Mononuclear cell (primary cell): ENCODE measurements around the gene RPSA. TPM values are rescaled to one million over a fixed set of nuclear protein-coding genes. Genes with fewer than 3 reads are reported as not detected.
"Not testable (repeated sequence)": the region's sequence is repeated elsewhere in the genome, so short reads cannot be mapped to it uniquely, and the experiment has no call there.

Experiments used
- H3K27me3 ChIP-seq: 2 replicates; pipeline ENCODE4 v1.6.0; 2011; ENCODE audit warnings: low read length, control low read depth; ENCODE audit not compliant: insufficient read depth
- H3K4me1 ChIP-seq: 2 replicates; pipeline ENCODE4 v1.5.1; 2011; ENCODE audit warnings: mild to moderate bottlenecking, low read length, control low read depth; ENCODE audit not compliant: insufficient read depth
- H3K4me3 ChIP-seq: 2 replicates; pipeline ENCODE4 v1.5.1; 2011; ENCODE audit warnings: mild to moderate bottlenecking, low read length, moderate library complexity
- H3K9me3 ChIP-seq: 2 replicates; pipeline ENCODE4 v1.5.1; 2011; ENCODE audit warnings: low read depth, mild to moderate bottlenecking, control low read depth, low read length
- total RNA-seq: library from RNA; depleted of rRNA; stranded (reverse); fragments of >200 nt; gene quantifications from one replicate; pipeline ENCODE4 v1.2.3, GENCODE V29; 2012

Gene RPSA
- 2,107 TPM for total RNA-seq

- no peaks in the 10 kb centered on the region for H3K9me3 ChIP-seq
- peaks cover 35% of the 10 kb centered on the region for H3K4me1 ChIP-seq
- H3K4me3 ChIP-seq = peak within 1 kb of the TSS; percentile 79
- H3K27me3 ChIP-seq = no peaks in the 10 kb centered on the region
These were observed at the start of gene RPSA for GRCh38 chr3:39406368-39407258. TSS of gene RPSA (plus strand) at chr3:39406720. CDS start at chr3:39407654, 934 bp downstream.

DNA sequence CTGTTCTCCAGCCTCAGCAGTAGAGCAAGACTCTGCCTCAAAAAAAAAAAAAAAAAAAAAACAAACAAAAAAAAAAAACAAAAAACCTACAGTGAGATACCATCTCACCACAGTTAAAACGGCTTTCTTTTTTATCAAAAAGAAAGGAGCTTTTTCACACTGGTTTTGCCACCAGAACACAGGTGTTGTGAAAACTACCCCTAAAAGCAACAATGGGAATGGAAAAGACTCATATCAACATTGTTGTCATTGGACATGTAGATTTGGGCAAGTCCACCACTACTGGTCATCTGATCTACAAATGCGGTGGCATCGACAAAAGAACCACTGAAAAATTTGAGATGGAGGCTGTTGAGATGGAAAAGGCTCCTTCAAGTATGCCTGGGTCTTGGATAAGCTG lies 48.2 kb upstream of the RPSA start:
- Histone ChIP-seq H3K4me1 (peaks cover 32% of the 10 kb centered on the region), H3K4me3 (no peak overlapping the region), H3K27me3 (no peaks in the 10 kb centered on the region), H3K9me3 (no peaks in the 10 kb centered on the region)

DNA sequence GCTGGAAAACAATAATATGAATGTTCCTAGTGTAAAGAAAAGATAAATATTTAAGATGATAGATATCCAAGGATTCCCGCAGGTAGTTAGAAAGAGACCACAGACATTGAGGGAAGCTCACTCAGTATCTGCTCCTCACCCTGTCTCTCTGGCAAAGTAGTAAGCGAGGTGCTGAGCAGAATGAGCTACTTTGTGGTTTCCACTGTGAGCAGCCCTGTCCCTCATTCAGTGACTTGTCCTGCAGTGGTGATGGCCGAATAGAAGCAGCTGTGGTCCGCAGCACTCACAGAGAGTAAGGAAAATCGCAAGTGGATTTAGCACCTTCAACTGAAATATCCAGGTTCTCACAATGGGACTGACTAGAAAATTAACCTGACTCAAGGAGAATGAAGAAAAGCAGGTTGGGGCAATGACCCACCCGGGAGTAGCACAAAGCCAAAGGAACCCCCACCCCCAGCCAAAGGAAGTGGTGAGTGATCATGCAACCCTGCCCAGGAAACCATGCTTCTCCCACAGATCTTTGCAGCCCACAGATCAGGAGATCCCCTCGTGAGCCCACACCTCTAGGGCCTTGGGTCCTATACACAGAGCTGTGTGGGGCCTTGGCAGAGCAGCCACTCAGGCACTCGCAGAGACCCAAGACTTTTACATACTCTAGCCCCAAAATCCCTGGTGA lies 45.1 kb upstream of the RPSA start:
- no peaks in the 10 kb centered on the region for H3K27me3 ChIP-seq
- no peaks in the 10 kb centered on the region for H3K9me3 ChIP-seq
- peaks cover 32% of the 10 kb centered on the region for H3K4me1 ChIP-seq
- no peak overlapping the region for H3K4me3 ChIP-seq

- Histone ChIP-seq H3K9me3 (no peaks in the 10 kb centered on the region), H3K4me1 (peaks cover 32% of the 10 kb centered on the region), H3K27me3 (no peaks in the 10 kb centered on the region), H3K4me3 (no peak overlapping the region)
These were observed 44.3 kb upstream of the RPSA start for GRCh38 chr3:39362192-39362591.

DNA sequence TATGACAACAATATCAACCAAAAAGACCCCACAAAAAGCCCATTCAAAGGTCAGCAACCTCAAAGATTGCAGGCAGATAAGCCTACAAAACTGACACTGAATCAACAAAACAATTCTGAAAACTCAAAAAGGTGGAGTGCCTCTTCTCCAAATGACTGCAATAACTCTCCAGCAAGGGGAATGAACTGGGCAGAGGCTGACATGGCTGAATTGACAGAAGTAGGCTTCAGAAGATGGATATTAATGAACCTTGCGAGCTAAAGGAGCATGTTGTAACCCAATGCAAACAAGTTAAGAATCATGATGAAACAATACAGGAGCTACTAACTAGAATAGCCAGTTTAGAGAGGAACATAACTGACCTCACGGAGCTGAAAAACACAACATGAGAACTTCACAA lies 43.7 kb upstream of the RPSA start:
- Histone ChIP-seq H3K4me1 (peaks cover 30% of the 10 kb centered on the region), H3K27me3 (no peaks in the 10 kb centered on the region), H3K9me3 (no peaks in the 10 kb centered on the region), H3K4me3 (no peak overlapping the region)

DNA sequence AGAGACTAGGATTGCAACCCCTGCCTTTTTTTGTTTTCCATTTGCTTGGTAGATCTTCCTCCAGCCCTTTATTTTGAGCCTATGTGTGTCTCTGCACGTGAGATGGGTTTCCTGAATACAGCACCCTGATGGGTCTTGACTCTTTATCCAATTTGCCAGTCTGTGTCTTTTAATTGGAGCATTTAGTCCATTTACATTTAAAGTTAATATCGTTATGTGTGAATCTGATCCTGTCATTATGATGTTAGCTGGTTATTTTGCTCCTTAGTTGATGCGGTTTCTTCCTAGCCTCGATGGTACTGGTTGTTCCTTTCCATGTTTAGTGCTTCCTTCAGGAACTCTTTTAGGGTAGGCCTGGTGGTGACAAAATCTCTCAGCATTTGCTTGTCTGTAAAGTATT lies 36.1 kb upstream of the RPSA start:
- not testable (repeated sequence) for H3K27me3 ChIP-seq, H3K9me3 ChIP-seq, H3K4me3 ChIP-seq, H3K4me1 ChIP-seq

GRCh38 chr3:39372833-39373232 lies 33.7 kb upstream of the RPSA start:
- Histone ChIP-seq H3K4me3 (no peak overlapping the region), H3K4me1 (peaks cover 1% of the 10 kb centered on the region), H3K9me3 (no peaks in the 10 kb centered on the region), H3K27me3 (no peaks in the 10 kb centered on the region)

GRCh38 chr3:39376959-39377634 lies 29.4 kb upstream of the RPSA start:
- Histone ChIP-seq H3K4me1 (peaks cover 8% of the 10 kb centered on the region), H3K4me3 (no peak overlapping the region), H3K27me3 (no peaks in the 10 kb centered on the region), H3K9me3 (no peaks in the 10 kb centered on the region)

DNA sequence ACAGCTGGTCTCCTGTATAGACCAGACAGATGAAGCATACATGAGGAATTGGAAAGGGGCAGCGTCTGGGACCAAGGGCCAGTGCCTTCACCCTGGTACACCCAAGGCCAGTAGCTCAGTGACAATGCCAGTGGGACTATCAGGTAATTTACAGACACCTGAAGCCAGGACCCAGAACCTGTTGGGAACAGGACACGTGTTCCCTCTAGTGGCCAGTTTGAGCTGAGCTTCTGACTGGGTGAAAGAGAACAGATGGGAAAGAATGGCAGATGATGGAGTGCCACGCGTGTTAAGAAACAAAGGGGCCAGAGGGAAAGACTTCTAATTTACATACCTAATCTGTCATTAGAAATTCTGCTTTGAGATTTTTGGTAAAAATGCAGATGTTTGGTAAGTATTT lies 28.4 kb upstream of the RPSA start:
- no peaks in the 10 kb centered on the region for H3K9me3 ChIP-seq
- H3K27me3 ChIP-seq = no peaks in the 10 kb centered on the region
- no peak overlapping the region for H3K4me3 ChIP-seq
- peaks cover 15% of the 10 kb centered on the region for H3K4me1 ChIP-seq

- no peak overlapping the region for H3K4me3 ChIP-seq
- no peaks in the 10 kb centered on the region for H3K27me3 ChIP-seq
- peaks cover 15% of the 10 kb centered on the region for H3K4me1 ChIP-seq
- H3K9me3 ChIP-seq = no peaks in the 10 kb centered on the region
These were observed 27.4 kb upstream of the RPSA start for GRCh38 chr3:39378957-39379777.

DNA sequence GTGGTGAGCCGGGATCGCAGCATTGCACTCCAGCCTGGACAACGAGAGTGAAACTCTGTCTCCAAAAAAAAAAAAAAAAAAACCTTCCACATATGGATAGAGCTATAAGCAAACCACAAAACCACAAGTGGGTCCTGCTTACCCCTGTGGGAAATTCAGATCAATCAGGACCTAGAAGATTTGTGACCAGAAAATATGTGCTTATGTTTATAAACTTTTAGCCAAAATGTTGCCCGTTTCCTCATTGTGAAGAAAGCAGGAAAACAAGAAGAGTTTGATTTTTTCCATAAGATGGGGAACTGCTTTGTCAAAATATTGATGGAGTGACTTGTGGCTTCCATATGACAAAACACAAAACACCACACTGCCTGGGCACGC lies 26.8 kb upstream of the RPSA start:
- Histone ChIP-seq H3K27me3 (no peaks in the 10 kb centered on the region), H3K4me1 (peaks cover 21% of the 10 kb centered on the region), H3K4me3 (no peak overlapping the region), H3K9me3 (no peaks in the 10 kb centered on the region)

GRCh38 chr3:39381432-39381831 lies 25.1 kb upstream of the RPSA start:
- Histone ChIP-seq H3K4me1 (peaks cover 35% of the 10 kb centered on the region), H3K9me3 (no peaks in the 10 kb centered on the region), H3K4me3 (no peak overlapping the region), H3K27me3 (no peaks in the 10 kb centered on the region)

DNA sequence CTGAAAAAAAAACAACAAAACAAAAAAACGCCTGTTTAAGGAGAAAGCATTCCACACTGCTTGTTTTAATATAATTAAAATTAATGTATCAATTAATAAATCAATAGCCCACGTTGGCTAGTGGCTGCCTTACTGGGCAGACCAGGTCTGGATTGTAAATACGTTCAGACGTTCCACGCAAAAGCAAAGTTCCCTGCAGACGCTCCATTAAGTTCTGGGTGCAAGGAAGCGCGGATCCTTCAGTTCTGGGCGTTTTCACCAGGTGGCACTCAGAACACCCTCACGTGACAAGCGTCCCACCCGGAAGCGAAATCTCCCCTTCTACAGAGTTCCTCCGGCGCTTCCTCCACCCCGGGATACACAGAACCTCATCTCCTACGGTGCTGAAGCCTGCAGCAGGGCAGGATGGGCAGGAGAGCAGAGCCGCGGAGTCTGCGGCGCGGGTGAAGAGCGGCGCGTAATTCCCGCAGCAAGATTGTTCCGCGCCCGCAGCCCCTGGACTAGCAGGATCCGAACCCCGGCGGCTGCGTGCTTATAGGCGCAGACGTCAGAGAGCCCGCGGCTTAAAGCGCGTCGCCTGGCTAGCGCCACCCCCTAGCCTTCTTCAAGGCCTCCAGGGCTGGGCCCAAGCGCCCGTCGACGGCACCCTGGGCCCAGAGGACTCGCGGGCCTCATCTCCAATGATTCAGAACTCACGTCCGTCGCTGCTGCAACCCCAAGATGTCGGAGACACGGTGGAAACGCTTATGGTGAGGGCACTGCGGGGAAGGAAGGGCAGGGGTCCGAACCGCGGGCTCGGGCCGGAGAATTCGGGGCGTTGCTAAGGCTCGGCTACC lies 23.3 kb upstream of the RPSA start, which contains the start of gene SLC25A38:
SLC25A38 (plus strand) TSS at position 326 of the 836 bp plus-strand sequence; CDS start at position 681, 355 bp downstream.
- Histone ChIP-seq H3K4me3 (peak within 1 kb of the TSS; percentile 78), H3K9me3 (no peaks in the 10 kb centered on the region), H3K4me1 (peaks cover 48% of the 10 kb centered on the region), H3K27me3 (no peaks in the 10 kb centered on the region)
